ENCODE results near the gene EXD3. TPM values are rescaled to one million over a fixed set of nuclear protein-coding genes. Genes with fewer than 3 reads are reported as not detected.
"Not testable (repeated sequence)": the region's sequence is repeated elsewhere in the genome, so short reads cannot be mapped to it uniquely, and the experiment has no call there.

EXD3 gene
- total and polyA plus RNA-seq, 8 donors: 12.9 to 105 (median 24.0) TPM

- Histone ChIP-seq H3K4me3 (no peak overlapping the region), H3K27me3 (no peaks in the 10 kb centered on the region), H3K9me3 (no peaks in the 10 kb centered on the region), H3K36me3 (peaks cover 36 to 70% (median 65%) of the 10 kb centered on the region in 4 donors), H3K4me1 (peaks cover 8 to 30% (median 23%) of the 10 kb centered on the region in 4 donors), H3K27ac (no peak overlapping the region)
- intact Hi-C loops (cut with DNase I; ENCODE audit: low total_unique reads): no loop called here
- 80 to 92% (median 87%) methylated on average over 10 of the region's 10 CpGs for WGBS, 5 donors
- no peak for TF ChIP-seq CTCF (IDR thresholded peaks at IDR 0.05)
- no peak for TF ChIP-seq EP300 (IDR thresholded peaks at IDR 0.05)
- no peak for TF ChIP-seq POLR2AphosphoS5 (IDR thresholded peaks at IDR 0.05)
- no peak for TF ChIP-seq POLR2A (IDR thresholded peaks at IDR 0.05)
- DNase-seq: no peak
Measured at GRCh38 chr9:137263506-137263905, 159.5 kb downstream of the EXD3 start.

- H3K36me3 ChIP-seq: peaks cover 36 to 69% (median 66%) of the 10 kb centered on the region in 4 donors
- no peak for DNase-seq
- WGBS, 5 donors: 88 to 92% (median 90%) methylated on average over 24 of the region's 24 CpGs
- H3K4me1 ChIP-seq: peaks cover 2 to 28% (median 17%) of the 10 kb centered on the region in 4 donors
- intact Hi-C loops (cut with DNase I; ENCODE audit: low total_unique reads): no loop called here
- H3K27ac ChIP-seq: no peak overlapping the region
- TF ChIP-seq POLR2AphosphoS5 (IDR thresholded peaks at IDR 0.05): no peak
- no peak for TF ChIP-seq CTCF (IDR thresholded peaks at IDR 0.05)
- TF ChIP-seq POLR2A (IDR thresholded peaks at IDR 0.05): no peak
- no peak for TF ChIP-seq EP300 (IDR thresholded peaks at IDR 0.05)
- no peaks in the 10 kb centered on the region for H3K9me3 ChIP-seq
- no peak overlapping the region for H3K4me3 ChIP-seq
- H3K27me3 ChIP-seq: no peaks in the 10 kb centered on the region
Measured at GRCh38 chr9:137262909-137263285, 160.1 kb downstream of the EXD3 start.

DNA sequence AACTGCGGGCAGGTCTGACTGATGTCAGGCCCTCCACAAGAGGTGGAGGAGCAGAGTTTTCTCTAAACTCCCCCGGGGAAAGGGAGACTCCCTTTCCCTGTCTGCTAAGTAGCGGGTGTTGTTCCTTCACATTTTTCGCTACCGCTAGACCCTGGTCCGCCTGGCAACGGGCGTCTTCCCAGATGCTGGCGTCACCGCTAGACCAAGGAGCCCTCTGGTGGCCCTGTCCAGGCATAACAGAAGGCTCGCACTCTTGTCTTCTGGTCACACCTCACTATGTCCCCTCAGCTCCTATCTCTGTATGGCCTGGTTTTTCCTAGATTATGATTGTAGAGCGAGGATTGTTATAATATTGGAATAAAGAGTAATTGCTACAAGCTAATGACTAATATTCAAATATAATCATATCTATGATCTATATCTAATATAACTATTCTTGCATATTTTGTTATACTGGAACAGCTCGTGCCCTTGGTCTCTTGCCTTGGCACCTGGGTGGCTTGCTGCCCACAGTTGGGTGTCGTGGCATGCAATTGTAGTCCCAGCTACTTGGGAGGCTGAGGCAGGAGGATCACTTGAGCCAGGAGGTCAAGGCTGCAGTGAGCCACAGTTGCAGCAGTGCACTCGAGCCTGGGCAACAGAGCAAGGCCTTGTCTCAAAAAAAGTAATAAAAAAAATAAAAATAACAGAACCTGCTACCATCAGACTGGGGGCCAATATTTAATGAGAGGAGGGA, 160.6 kb downstream of the EXD3 start:
- H3K27me3 ChIP-seq; H3K9me3 ChIP-seq; H3K4me3 ChIP-seq; H3K27ac ChIP-seq; intact Hi-C loops (cut with DNase I; ENCODE audit: low total_unique reads): not testable (repeated sequence)
- WGBS, 5 donors: 19 to 34% (median 28%) methylated on average over 14 to 15 of the region's 15 CpGs
- H3K36me3 ChIP-seq: peaks cover 32 to 68% (median 62%) of the 10 kb centered on the region in 4 donors
- TF ChIP-seq CTCF (IDR thresholded peaks at IDR 0.05): peak in 5 of 7 experiments; percentile 12 to 56 (median 51)
- DNase-seq: peak; percentile 50 to 60
- peaks cover 0 to 28% (median 13%) of the 10 kb centered on the region in 4 donors for H3K4me1 ChIP-seq

Other genes starting within 250 kb of the EXD3 start
- gene ANAPC2, start 234.6 kb downstream of the EXD3 start, total RNA-seq: 100 to 1,000 TPM in 1 of 5 donors, 10 to 100 TPM in 4; 35.8 to 147 (median 42.9) TPM
- 10 to 100 TPM; 26.1 to 45.0 (median 40.7) TPM for gene ANAPC2, start 234.6 kb downstream of the EXD3 start, polyA plus RNA-seq
- 100 to 1,000 TPM in 2 of 5 donors, 10 to 100 TPM in 3; 28.1 to 154 (median 81.4) TPM for gene SSNA1, start 234.5 kb downstream of the EXD3 start, total RNA-seq
- 100 to 1,000 TPM; 118 to 146 (median 135) TPM for gene SSNA1, start 234.5 kb downstream of the EXD3 start, polyA plus RNA-seq
- gene TPRN, start 222.4 kb downstream of the EXD3 start, total RNA-seq: 100 to 1,000 TPM in 1 of 5 donors, 10 to 100 TPM in 3, 1 to 10 TPM in 1; 8.8 to 161 (median 25.0) TPM
- 10 to 100 TPM; 23.5 to 36.9 (median 24.3) TPM for gene TPRN, start 222.4 kb downstream of the EXD3 start, polyA plus RNA-seq
- 10 to 100 TPM; 20.6 to 33.5 (median 28.0) TPM for gene TMEM203, start 217.5 kb downstream of the EXD3 start, total RNA-seq
- 10 to 100 TPM; 29.3 to 37.0 (median 35.6) TPM for gene TMEM203, start 217.5 kb downstream of the EXD3 start, polyA plus RNA-seq
- 100 to 1,000 TPM in 1 of 5 donors, 10 to 100 TPM in 2, 1 to 10 TPM in 1, under 1 TPM in 1; 0.89 to 105 (median 15.5) TPM for gene NDOR1, start 217.5 kb downstream of the EXD3 start, total RNA-seq
- 1 to 10 TPM; 4.6 to 9.5 (median 6.4) TPM for gene NDOR1, start 217.5 kb downstream of the EXD3 start, polyA plus RNA-seq
- 10 to 100 TPM in 1 of 5 donors, 1 to 10 TPM in 2, under 1 TPM in 1, not detected in 1; 0.45 to 18.7 (median 3.3) TPM for gene RNF208, start 200.9 kb downstream of the EXD3 start, total RNA-seq
- 10 to 100 TPM; 11.8 to 13.9 (median 13.9) TPM for gene RNF208, start 200.9 kb downstream of the EXD3 start, polyA plus RNA-seq
- 1 to 10 TPM in 1 of 5 donors, under 1 TPM in 1, not detected in 3; 0.92 to 3.6 TPM for gene CYSRT1, start 198.0 kb downstream of the EXD3 start, total RNA-seq
- gene CYSRT1, start 198.0 kb downstream of the EXD3 start, polyA plus RNA-seq: 10 to 100 TPM in 1 of 3 donors, 1 to 10 TPM in 2; 2.7 to 47.3 (median 3.4) TPM
- not detected for gene RNF224, start 195.7 kb downstream of the EXD3 start, total RNA-seq
- gene RNF224, start 195.7 kb downstream of the EXD3 start, polyA plus RNA-seq: 1 to 10 TPM in 1 of 3 donors, not detected in 2; 1.0 TPM
- under 1 TPM in 1 of 5 donors, not detected in 4; 0.18 TPM for gene SLC34A3, start 192.3 kb downstream of the EXD3 start, total RNA-seq
- gene SLC34A3, start 192.3 kb downstream of the EXD3 start, polyA plus RNA-seq: under 1 TPM in 1 of 3 donors, not detected in 2; 0.53 TPM
- 100 to 1,000 TPM in 4 of 5 donors, 10 to 100 TPM in 1; 69.4 to 170 (median 115) TPM for gene TUBB4B, start 181.9 kb downstream of the EXD3 start, total RNA-seq
- gene TUBB4B, start 181.9 kb downstream of the EXD3 start, polyA plus RNA-seq: 100 to 1,000 TPM; 188 to 292 (median 215) TPM
- not detected for gene STPG3, start 171.9 kb downstream of the EXD3 start, total RNA-seq
- gene STPG3, start 171.9 kb downstream of the EXD3 start, polyA plus RNA-seq: not detected
- gene NELFB, start 167.8 kb downstream of the EXD3 start, total RNA-seq: 100 to 1,000 TPM in 1 of 5 donors, 10 to 100 TPM in 4; 11.2 to 134 (median 44.9) TPM
- gene NELFB, start 167.8 kb downstream of the EXD3 start, polyA plus RNA-seq: 10 to 100 TPM; 29.0 to 38.0 (median 34.2) TPM
- 100 to 1,000 TPM in 1 of 5 donors, 10 to 100 TPM in 3, 1 to 10 TPM in 1; 9.9 to 180 (median 29.9) TPM for gene TOR4A, start 145.4 kb downstream of the EXD3 start, total RNA-seq
- gene TOR4A, start 145.4 kb downstream of the EXD3 start, polyA plus RNA-seq: 1 to 10 TPM; 5.9 to 8.9 (median 6.0) TPM
- 100 to 1,000 TPM in 1 of 5 donors, 10 to 100 TPM in 2, 1 to 10 TPM in 2; 1.2 to 323 (median 14.6) TPM for gene NRARP, start 120.9 kb downstream of the EXD3 start, total RNA-seq
- gene NRARP, start 120.9 kb downstream of the EXD3 start, polyA plus RNA-seq: 1 to 10 TPM; 1.5 to 2.7 (median 2.0) TPM
- gene NOXA1, start 231 bp upstream of the EXD3 start, total RNA-seq: 10 to 100 TPM in 2 of 5 donors, 1 to 10 TPM in 3; 3.5 to 43.2 (median 8.3) TPM
- gene NOXA1, start 231 bp upstream of the EXD3 start, polyA plus RNA-seq: 10 to 100 TPM; 14.4 to 20.5 (median 15.1) TPM
- 10 to 100 TPM in 2 of 5 donors, 1 to 10 TPM in 1, under 1 TPM in 2; 0.89 to 37.9 (median 5.9) TPM for gene ENTPD8, start 18.2 kb upstream of the EXD3 start, total RNA-seq
- gene ENTPD8, start 18.2 kb upstream of the EXD3 start, polyA plus RNA-seq: 10 to 100 TPM in 1 of 3 donors, 1 to 10 TPM in 2; 2.8 to 16.2 (median 7.6) TPM
- gene NSMF, start 36.2 kb upstream of the EXD3 start, total RNA-seq: 10 to 100 TPM; 11.7 to 84.9 (median 56.6) TPM
- gene NSMF, start 36.2 kb upstream of the EXD3 start, polyA plus RNA-seq: 10 to 100 TPM; 20.3 to 45.4 (median 28.9) TPM
- gene PNPLA7, start 127.2 kb upstream of the EXD3 start, total RNA-seq: 10 to 100 TPM in 4 of 5 donors, 1 to 10 TPM in 1; 3.5 to 51.3 (median 21.4) TPM
- gene PNPLA7, start 127.2 kb upstream of the EXD3 start, polyA plus RNA-seq: 10 to 100 TPM in 2 of 3 donors, 1 to 10 TPM in 1; 9.2 to 15.6 (median 14.1) TPM
- gene MRPL41, start 128.7 kb upstream of the EXD3 start, total RNA-seq: 100 to 1,000 TPM in 1 of 5 donors, 10 to 100 TPM in 4; 23.3 to 282 (median 88.1) TPM
- 100 to 1,000 TPM; 115 to 183 (median 181) TPM for gene MRPL41, start 128.7 kb upstream of the EXD3 start, polyA plus RNA-seq
- gene DPH7, start 155.8 kb upstream of the EXD3 start, total RNA-seq: 100 to 1,000 TPM in 1 of 5 donors, 10 to 100 TPM in 4; 14.3 to 134 (median 25.5) TPM
- gene DPH7, start 155.8 kb upstream of the EXD3 start, polyA plus RNA-seq: 10 to 100 TPM; 14.9 to 39.6 (median 20.0) TPM
- 10 to 100 TPM in 4 of 5 donors, 1 to 10 TPM in 1; 9.4 to 40.6 (median 31.9) TPM for gene ZMYND19, start 167.3 kb upstream of the EXD3 start, total RNA-seq
- 10 to 100 TPM; 17.0 to 30.0 (median 21.1) TPM for gene ZMYND19, start 167.3 kb upstream of the EXD3 start, polyA plus RNA-seq
- gene ARRDC1, start 182.5 kb upstream of the EXD3 start, total RNA-seq: 100 to 1,000 TPM in 4 of 5 donors, 10 to 100 TPM in 1; 31.8 to 185 (median 148) TPM
- 100 to 1,000 TPM in 2 of 3 donors, 10 to 100 TPM in 1; 93.5 to 134 (median 128) TPM for gene ARRDC1, start 182.5 kb upstream of the EXD3 start, polyA plus RNA-seq
- 100 to 1,000 TPM in 3 of 5 donors, 10 to 100 TPM in 2; 77.3 to 419 (median 104) TPM for gene EHMT1, start 195.8 kb upstream of the EXD3 start, total RNA-seq
- gene EHMT1, start 195.8 kb upstream of the EXD3 start, polyA plus RNA-seq: 10 to 100 TPM; 23.9 to 34.7 (median 24.9) TPM

Data from stomach (tissue), 9 donors.